GM18507 (cell line): ENCODE results near the gene ITIH1.
"Not testable (repeated sequence)": the region's sequence is repeated elsewhere in the genome, so short reads cannot be mapped to it uniquely, and the experiment has no call there.

Experiments used
- DNase-seq: peaks from one replicate; pipeline ENCODE4 v3.0.0; 2011; ENCODE audit warnings: low read depth; ENCODE audit not compliant: insufficient read length; ENCODE audit errors: extremely low spot score
- FAIRE-seq: peaks from 2 replicates; lab custom pipeline; 2011; peaks lifted over from hg19 to GRCh38; lab: Jason Lieb, UNC

The ITIH1 gene, protein sequence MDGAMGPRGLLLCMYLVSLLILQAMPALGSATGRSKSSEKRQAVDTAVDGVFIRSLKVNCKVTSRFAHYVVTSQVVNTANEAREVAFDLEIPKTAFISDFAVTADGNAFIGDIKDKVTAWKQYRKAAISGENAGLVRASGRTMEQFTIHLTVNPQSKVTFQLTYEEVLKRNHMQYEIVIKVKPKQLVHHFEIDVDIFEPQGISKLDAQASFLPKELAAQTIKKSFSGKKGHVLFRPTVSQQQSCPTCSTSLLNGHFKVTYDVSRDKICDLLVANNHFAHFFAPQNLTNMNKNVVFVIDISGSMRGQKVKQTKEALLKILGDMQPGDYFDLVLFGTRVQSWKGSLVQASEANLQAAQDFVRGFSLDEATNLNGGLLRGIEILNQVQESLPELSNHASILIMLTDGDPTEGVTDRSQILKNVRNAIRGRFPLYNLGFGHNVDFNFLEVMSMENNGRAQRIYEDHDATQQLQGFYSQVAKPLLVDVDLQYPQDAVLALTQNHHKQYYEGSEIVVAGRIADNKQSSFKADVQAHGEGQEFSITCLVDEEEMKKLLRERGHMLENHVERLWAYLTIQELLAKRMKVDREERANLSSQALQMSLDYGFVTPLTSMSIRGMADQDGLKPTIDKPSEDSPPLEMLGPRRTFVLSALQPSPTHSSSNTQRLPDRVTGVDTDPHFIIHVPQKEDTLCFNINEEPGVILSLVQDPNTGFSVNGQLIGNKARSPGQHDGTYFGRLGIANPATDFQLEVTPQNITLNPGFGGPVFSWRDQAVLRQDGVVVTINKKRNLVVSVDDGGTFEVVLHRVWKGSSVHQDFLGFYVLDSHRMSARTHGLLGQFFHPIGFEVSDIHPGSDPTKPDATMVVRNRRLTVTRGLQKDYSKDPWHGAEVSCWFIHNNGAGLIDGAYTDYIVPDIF

DNA sequence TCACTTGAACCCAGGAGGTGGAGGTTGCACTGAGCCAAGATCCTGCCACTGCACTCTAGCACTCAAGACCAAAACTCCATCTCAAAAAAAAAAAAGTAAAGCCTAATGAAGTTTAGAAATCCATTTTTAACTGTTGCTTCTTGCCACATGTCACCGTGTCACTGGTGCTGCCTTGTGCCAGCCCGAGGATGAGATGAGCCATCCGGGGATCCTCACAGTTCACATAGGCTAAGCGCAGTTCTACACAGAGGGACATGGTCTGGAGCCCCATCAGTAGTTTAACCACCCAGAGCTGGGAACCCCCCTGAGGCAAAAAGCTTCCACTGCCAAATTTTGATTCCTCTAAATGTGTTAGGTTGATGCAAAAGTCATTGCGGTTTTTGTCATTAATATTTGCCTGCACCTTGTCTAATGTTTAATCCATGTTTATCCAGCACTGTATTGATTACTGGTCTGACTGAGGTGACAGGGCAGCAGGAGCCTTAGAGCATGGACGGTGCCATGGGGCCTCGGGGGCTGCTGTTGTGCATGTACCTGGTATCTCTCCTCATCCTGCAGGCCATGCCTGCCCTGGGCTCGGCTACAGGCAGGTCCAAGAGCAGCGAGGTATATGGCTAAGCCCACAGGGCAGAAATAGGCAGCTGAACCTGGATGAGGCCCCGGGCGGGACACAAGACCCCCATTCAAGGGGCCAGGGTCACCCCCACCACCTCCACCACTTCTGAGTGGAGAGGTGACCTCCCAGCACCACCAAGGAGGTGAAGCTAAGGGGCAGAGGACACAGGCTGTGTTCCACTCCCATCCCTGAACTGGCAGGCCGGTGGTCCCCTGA is at the start of gene ITIH1:
TSS of gene ITIH1 (plus strand) at position 473 of the 832 bp plus-strand sequence. CDS start at position 490, 17 bp downstream.
- no peak for DNase-seq
- FAIRE-seq, result peak; percentile 67

DNA sequence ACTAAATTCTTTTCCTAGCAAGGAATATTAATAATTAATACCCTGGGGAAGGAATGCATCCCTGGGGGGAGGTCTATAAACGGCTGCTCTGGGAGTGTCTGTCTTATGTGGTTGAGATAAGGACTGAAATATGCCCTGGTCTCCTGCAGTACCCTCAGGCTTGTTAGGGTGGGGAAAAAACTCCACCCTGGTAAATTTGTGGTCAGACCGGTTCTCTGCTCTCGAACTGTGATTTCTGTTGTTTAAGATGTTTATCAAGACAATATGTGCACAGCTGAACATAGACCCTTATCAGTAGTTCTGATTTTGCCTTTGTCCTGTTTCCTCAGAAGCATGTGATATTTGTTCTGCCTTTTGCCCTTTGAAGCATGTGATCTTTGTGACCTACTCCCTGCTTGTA is 48.6 kb upstream of the ITIH1 start:
- not testable (repeated sequence) for DNase-seq, FAIRE-seq

DNA sequence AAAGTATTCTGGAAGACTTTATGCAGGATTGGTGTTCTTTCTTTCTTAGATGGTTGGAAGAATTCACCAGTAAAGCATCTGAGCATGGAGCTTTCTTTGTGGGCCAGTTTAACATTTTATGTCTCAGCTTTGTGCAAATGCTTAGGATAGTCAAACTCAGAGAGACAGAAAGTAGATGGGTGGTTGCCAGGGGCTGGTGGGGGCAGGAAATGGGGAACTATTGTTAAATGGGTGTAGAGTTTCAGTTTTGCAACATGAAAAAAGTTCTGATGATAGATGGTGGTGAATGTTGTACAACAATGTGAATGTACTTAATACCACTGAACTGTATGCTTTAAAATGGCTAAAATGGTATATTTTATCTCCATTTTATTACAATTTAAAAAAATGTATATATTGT is 46.7 kb upstream of the ITIH1 start:
- FAIRE-seq (peak; percentile 12), DNase-seq (no peak)

DNA sequence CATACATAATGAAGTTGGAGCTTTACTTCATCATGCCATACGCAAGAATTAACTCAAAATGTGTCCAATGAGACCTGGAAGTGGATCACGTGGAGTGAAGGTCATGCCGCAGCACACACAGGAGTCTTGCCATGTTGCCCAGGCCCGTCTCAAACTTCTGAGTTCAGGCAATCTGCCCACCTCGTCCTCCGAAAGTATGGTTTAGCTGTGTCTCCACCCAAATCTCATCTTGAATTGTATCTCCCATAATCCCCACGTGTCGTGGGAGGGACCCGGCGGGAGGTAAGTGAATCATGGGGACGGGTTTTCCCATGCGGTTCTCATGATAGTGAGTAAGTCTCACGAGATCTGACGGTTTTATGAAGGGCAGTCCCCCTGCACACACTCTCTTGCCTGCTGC is 45.8 kb upstream of the ITIH1 start:
- FAIRE-seq, result no peak
- DNase-seq, result no peak

DNA sequence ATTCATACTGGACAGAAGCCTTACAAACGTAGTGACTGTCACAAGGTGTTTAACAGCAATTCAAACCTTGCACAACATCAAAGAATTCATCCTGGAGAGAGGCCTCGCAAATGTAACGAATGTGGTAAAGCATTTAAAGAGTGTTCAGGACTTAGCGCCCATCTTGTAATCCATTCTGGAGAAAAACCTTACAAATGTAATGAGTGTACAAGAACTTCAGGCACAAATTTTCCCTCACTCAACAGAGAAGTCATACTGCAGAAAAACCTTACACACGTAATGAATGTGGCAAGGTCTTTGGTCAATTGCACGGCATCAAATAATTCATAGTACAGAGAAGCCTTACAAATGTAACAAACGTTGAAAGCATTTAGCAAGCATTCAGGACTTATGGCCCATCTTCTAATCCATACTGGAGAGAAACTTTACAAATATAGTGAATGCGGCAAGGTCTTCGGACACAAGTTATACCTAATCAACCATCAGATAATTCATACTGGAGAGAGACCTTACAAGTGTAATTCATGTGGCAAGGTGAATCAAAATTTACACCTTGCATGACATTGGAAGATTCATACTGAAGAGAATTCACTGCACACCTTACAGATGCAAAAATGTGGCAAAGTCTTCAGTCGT is 44.0 kb upstream of the ITIH1 start:
- DNase-seq, result no peak
- no peak for FAIRE-seq

DNA sequence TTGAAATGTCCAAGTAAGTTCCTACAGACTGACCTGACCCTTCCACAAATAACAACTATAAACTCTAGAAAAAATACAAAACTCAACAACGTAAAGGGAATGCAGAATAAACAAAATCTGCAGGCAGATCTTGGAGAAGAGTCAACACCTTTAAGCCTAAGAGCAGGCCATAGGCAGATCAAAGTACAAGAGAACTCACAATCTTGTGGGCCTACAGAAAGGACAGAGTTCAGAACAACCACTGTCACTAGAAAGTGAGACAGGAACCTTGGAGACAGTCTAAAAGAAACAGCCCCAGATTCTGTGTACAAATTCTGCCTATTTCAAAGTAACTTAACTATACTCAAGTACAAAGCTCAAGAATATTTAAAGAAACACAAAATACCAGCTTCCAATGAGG is 37.7 kb upstream of the ITIH1 start:
- DNase-seq (no peak), FAIRE-seq (no peak)

DNA sequence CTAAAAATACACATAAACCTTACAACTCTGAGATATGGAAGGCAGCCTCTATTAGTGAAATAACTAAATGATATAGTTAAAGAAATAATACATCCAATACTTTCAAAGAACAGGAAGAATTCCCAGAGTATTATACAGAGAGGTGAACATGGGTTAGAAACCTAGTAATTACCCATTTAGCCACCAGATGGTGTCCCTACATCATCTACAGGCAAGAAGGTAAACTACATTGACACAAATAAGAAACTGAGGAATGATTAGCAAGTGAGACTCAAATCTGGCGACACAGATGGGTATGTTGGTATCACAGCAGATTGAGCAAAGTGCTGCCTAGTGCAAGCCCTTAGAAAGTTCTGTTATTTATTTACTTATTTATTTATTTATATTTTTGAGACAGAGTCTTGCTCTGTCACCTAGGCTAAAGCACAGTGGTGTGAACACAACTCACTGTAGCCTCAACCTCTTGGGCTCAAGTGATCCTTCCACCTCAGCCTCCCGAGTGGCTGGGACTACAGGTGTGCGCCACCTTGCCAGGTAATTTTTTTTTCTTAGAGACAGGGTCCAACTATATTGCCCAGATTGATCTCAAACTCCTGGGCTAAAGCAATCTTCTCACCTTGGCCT is 34.9 kb upstream of the ITIH1 start:
- FAIRE-seq, result peak; percentile 79
- DNase-seq, result peak; percentile 26

DNA sequence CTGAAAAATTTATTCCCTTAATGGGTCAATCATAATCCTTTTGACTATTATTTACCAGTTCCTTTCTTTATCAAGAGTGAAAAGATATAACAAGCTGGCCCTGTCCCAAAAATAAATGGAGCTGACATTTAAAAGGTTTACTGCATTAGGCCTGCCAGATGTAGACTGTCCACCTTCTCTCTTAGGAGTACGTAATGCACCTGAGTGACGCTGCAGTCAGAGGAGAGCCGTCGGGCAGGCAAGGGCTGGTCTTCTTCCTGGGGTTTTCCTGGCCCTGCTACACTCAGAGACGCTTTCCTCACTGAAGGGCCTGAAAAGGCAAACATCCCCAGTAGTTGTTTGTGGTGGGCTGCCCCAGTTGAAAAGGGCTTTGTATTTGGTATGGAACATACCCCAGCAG is 34.2 kb upstream of the ITIH1 start:
- FAIRE-seq, result no peak
- DNase-seq, result no peak

DNA sequence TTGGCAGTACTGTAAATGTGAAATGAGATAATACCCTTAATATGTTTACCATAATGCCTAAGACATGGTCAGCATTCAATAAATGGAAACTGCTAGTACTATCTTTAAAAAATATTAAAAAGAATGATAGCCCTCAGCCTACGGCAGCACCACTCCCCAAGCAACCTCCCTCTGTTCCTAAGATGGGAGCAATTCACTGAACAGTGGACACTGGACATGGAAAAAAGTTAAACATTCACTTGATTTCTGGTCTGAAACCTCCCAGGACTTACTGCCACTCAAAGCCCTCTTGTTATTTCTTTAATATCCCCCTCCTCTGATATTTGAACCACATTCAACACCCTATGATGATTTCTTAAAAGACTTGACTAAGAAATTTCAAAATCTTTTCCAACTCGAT is 33.7 kb upstream of the ITIH1 start:
- FAIRE-seq (no peak), DNase-seq (no peak)

DNA sequence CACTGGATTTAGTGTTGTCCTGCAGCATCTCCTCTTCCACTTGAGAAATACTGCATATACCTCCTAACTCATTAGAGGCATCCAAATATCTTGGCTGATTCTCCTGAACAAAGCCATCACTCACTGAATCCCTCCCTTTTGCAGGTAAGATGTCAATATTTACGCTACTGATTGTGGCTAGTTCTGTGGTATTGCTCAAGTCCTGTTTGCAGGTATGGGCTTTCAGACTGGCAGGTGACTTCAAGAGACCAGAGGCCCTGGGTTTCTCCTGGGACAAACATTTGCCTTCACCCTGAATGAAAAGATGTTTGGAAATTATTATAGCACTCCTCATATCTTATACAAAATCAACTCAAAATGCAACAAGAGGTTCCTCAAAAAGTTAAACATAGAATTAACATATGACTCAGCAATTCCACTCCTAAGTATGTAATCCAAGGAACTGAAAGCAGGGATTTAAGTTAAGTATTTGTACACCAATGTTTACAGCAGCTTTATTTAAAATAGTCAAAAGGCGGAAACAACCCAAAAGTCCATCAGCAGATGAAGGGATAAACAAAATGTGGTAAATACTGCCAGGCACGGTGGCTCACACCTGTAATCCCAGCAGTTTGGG is 25.2 kb upstream of the ITIH1 start:
- no peak for DNase-seq
- no peak for FAIRE-seq

DNA sequence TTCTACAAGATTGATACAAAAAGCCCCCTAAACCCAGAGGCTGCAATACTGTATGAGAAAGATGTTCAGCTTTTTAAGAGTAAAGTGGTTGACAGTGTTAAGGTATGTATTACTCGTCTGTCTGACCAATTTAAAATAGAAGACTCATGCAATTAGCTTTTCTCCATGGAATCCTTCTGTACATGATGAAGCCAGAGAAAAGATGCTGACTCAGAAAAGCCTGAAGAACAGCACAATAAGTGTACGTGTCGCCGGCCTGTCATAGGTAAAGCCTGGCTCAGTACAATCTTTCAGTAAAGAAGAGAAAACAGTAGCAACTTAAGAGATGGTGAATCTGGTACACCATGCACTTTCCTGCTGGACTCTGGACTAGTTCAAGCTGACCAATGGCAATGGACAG is 23.0 kb upstream of the ITIH1 start:
- DNase-seq (no peak), FAIRE-seq (no peak)

DNA sequence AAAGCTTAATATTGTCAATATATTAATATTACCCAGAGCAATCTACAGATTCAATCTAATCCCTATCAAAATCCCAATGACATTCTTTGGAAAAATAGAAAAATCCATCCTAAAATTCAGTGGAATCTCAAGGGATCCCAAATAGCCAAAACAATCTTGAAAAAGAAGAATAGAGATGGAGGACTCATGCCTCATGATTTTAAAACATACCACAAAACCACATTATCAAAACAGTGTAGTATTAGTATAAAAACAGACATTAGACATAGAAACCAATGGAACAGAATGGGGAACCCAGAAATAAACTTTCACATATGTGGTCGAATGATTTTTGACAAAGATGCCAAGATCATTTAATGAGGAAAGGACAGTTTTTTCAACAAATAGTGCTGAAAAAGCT is 21.3 kb upstream of the ITIH1 start:
- no peak for FAIRE-seq
- DNase-seq, result no peak

DNA sequence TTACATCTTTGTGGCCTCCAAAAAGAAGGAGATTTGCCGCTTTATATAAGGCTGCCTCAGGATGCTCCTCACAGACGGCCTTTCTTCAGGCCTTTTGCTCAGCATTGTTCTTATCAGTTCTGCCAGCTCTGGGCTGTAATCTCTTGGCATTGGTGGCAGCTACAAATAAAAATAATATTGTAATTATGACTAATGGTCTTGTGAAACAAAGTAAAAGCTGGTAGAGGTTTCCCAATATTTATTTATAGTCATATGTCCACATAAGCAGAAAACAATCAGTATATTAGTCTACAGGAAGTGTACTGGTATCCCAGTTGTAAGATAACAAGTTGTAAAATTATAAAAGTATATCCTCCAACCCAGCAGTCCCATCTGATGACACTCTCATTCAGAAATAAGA is 13.9 kb upstream of the ITIH1 start:
- no peak for FAIRE-seq
- no peak for DNase-seq

DNA sequence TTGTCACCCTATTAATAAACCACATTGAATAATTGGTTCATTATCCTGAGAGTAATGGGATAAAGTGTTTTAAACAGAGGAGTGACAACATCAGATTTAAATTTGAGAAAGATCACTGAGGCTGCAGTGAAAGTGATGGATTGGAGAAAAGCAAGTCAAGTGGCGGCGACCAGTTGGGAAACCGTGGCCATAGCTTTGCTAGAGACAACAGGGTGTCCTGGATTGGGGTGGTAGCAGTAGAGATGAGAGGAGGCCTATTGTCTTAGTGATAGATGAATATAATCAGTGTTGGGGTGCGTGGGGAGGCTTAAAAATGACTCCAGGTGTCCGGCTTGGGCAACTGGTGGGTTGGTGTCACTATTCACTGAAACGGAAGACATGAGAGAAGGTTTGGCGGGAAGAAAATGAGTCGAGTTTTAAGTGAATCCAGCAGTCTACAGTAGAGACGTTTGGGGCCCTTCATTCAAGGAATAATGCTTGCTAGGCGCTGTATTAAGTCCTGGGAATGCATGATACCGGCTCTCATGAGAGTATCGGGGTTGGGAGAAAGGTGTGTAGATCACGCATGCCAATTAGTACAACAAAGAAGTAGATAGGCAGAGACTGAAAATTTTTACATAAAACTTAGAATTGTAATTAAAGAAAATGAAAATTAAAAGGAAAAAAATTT is 7.5 kb upstream of the ITIH1 start:
- no peak for FAIRE-seq
- DNase-seq, result no peak

DNA sequence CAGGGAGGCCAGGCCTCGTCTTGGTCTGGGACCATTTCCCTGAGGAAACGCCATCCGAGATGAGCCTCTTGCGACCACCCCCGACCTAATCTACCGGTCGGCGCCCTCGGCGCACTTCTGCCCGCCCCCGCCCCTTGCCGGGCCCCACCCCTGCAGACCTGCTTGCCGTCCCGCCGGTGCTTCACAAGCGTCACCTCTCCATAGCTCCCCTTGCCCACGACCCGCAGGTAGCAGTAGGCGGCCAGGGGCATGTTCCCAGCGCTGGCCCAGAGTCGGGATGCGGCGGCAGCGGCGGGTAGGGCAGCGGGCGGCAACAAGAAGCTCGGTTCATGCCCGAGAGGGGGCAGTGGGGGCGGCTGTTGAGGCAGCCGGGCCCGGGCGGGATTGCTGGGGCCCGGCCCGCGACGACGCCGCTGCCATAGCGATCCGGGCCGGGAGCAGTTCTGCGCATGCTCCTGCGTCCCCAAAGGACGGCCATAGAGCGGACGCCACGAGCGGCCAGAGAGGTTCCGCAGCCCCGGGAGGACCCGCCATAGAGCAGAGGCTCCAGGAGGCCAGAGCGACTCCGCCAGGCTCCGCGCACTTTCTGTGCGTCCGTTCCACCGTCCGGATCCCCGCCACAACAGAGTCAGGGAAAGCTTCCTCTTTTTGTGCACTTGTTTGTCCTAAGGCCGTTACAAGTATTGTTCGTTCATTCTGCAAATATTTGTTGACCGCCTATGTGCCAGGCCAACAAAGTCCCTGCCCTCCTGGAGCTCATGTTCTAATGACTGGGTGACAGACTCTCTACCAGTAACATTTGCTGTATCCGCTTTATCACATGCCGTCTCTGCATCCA is 6.7 kb upstream of the ITIH1 start, which contains the start of gene NEK4:
TSS of gene NEK4 (minus strand) at position 445 of the 838 bp plus-strand sequence. CDS start at position 251, 194 bp downstream.
- DNase-seq (peak; percentile 96), FAIRE-seq (peak; percentile 83)

DNA sequence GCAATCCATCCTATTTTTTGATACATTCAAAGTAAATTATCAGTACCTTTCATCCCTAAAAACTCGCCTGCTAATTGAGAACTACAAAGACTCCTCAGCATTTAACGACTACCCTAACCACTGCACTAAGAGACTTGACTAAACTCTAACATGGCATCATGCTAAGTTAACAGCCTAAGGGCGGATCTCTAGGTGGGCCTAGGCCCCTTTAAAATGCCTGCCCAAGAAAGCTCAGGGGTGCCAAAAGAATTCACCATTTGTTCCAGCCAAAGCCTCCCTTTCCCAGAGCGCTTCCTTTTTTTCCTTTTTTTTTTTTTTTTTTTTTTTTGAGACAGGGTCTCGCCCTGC is 6.1 kb upstream of the ITIH1 start:
- no peak for FAIRE-seq
- DNase-seq, result no peak

DNA sequence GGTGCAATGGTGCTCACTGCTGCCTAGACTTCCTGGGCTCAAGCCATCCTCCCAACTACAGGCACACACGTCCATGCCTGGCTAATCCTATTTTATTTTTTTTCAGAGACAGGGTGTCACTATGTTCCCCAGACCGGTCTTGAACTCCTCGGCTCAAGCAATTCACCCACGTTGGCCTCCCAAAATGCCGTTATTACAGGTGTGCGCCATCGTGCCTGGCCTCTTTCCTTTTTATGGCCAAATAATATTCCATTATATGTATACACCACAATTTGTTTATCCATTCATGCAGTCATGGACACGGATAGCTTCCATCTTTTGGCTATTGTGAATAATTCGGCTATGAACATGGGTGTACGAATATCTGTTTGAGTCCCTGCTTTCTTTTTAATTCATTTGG is 5.7 kb upstream of the ITIH1 start:
- FAIRE-seq, result no peak
- no peak for DNase-seq
